ENCODE results near the gene ARRDC2. TPM values are rescaled to one million over a fixed set of nuclear protein-coding genes. Genes with fewer than 3 reads are reported as not detected.

The ARRDC2 gene
- total and polyA plus RNA-seq, 2 donors from 2014 or later: 20.8 to 68.4 TPM

DNA sequence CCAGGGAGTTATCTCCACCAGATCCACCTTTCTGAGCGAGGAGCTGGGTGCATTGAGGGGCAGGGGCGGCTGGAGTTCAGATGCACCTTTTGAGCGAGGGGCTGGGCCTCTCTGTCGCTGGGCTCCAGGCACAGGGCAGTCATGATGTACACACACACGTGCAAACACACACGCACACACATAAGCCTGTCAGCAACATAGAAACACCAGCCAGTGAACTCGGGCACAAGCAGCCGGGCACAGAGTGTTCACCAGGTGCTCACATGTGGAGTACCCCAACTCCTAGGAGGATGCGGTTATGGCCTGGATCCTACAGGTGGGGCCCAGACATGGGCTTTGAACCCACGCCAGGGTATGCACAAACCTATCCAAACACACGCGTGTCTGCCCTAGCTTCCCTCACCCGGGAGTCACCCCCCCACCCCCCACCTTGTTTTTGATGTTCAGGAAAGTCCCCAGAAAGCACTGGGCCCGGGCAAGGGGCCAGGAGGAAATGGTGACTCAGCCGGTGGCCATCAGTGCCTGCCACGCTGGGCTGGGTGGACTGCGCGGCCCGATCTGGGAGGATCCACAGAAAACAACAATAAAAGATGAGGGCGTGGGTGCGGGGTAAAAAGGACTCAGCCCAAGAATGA lies 13.3 kb downstream of the ARRDC2 start:
- no peak for FAIRE-seq
- intact Hi-C loops (cut with DNase I): no loop called here
- peak overlapping the region; percentile 74 to 90 for H3K27ac ChIP-seq (ENCODE audit: low read depth in 2 of 2, low read length in 2 of 2)
- H3K9me3 ChIP-seq (ENCODE audit: control insufficient read depth in 2 of 3, insufficient read depth in 1 of 3, low read length in 3 of 3): no peaks in the 10 kb centered on the region
- H3K4me3 ChIP-seq (ENCODE audit: low read length in 3 of 3): peak overlapping the region in 1 of 3 donors; percentile 25
- peak overlapping the region in 1 of 3 donors; percentile 46 for H3K9ac ChIP-seq (ENCODE audit: low read length in 3 of 3)
- peaks cover 0 to 37% (median 25%) of the 10 kb centered on the region in 3 donors for H3K4me1 ChIP-seq (ENCODE audit: control insufficient read depth in 2 of 3, insufficient read depth in 2 of 3, low read depth in 1 of 3, low read length in 3 of 3)
- H3K36me3 ChIP-seq (ENCODE audit: control insufficient read depth in 2 of 3, insufficient read depth in 3 of 3, low read length in 3 of 3): no peaks in the 10 kb centered on the region
- peak in 2 of 5 donors; percentile 51 to 98 for DNase-seq
- TF ChIP-seq, protein P1, sequence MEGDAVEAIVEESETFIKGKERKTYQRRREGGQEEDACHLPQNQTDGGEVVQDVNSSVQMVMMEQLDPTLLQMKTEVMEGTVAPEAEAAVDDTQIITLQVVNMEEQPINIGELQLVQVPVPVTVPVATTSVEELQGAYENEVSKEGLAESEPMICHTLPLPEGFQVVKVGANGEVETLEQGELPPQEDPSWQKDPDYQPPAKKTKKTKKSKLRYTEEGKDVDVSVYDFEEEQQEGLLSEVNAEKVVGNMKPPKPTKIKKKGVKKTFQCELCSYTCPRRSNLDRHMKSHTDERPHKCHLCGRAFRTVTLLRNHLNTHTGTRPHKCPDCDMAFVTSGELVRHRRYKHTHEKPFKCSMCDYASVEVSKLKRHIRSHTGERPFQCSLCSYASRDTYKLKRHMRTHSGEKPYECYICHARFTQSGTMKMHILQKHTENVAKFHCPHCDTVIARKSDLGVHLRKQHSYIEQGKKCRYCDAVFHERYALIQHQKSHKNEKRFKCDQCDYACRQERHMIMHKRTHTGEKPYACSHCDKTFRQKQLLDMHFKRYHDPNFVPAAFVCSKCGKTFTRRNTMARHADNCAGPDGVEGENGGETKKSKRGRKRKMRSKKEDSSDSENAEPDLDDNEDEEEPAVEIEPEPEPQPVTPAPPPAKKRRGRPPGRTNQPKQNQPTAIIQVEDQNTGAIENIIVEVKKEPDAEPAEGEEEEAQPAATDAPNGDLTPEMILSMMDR (IDR thresholded peaks at IDR 0.05; ENCODE audit: borderline replicate concordance, extremely low read depth, insufficient read depth): no peak
- no peaks in the 10 kb centered on the region for H3K27me3 ChIP-seq (ENCODE audit: control insufficient read depth, insufficient read depth, low read length)

DNA sequence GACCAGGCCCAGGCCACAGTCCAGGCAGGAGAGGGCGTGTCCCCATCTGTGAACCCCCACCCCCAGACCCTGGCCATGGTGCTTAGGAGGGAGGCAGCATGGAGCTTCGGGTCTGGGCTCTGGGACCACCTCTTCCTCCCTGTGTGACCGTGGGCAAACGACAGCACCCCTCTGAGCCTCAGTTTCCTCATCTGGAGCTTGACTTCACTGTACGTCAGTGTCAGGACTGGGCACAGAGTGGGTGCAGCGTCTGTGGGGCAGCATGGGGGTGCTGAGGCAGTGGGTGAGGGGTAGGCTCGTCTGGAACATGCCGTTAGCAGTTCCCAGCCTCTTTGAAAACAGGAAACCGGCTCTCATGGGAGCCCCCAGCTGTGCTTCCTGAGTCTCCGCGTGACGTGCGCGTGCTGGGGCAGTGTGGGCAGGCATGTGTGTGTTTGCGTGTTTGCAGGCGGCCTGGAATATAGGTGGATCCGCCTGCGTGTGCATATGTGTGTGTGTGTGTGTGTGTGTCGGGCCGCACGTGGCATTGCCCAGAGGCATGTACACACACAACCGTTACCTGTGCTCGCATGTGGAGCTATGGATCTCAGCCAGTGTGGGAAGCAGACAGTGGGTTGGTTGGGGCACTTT lies 15.8 kb downstream of the ARRDC2 start:
- H3K4me3 ChIP-seq (ENCODE audit: low read length in 3 of 3): no peak overlapping the region
- TF ChIP-seq, protein P1 (IDR thresholded peaks at IDR 0.05; ENCODE audit: borderline replicate concordance, extremely low read depth, insufficient read depth): no peak
- no peaks in the 10 kb centered on the region for H3K36me3 ChIP-seq (ENCODE audit: control insufficient read depth in 2 of 3, insufficient read depth in 3 of 3, low read length in 3 of 3)
- peak in 3 of 5 donors; percentile 29 to 95 (median 81) for DNase-seq
- peak overlapping the region; percentile 88 to 95 for H3K27ac ChIP-seq (ENCODE audit: low read depth in 2 of 2, low read length in 2 of 2)
- peaks cover 0 to 31% (median 25%) of the 10 kb centered on the region in 3 donors for H3K4me1 ChIP-seq (ENCODE audit: control insufficient read depth in 2 of 3, insufficient read depth in 2 of 3, low read depth in 1 of 3, low read length in 3 of 3)
- H3K9me3 ChIP-seq (ENCODE audit: control insufficient read depth in 2 of 3, insufficient read depth in 1 of 3, low read length in 3 of 3): no peaks in the 10 kb centered on the region
- intact Hi-C loops (cut with DNase I): no loop called here
- H3K9ac ChIP-seq (ENCODE audit: low read length in 3 of 3): peak overlapping the region in 2 of 3 donors; percentile 43 to 71
- no peak for FAIRE-seq
- no peaks in the 10 kb centered on the region for H3K27me3 ChIP-seq (ENCODE audit: control insufficient read depth, insufficient read depth, low read length)

- Histone ChIP-seq H3K9me3 (ENCODE audit: control insufficient read depth in 2 of 3, insufficient read depth in 1 of 3, low read length in 3 of 3) (no peaks in the 10 kb centered on the region), H3K4me3 (ENCODE audit: low read length in 3 of 3) (no peak overlapping the region), H3K27ac (ENCODE audit: low read depth in 2 of 2, low read length in 2 of 2) (no peak overlapping the region), H3K27me3 (ENCODE audit: control insufficient read depth, insufficient read depth, low read length) (no peaks in the 10 kb centered on the region), H3K36me3 (ENCODE audit: control insufficient read depth in 2 of 3, insufficient read depth in 3 of 3, low read length in 3 of 3) (no peaks in the 10 kb centered on the region), H3K4me1 (ENCODE audit: control insufficient read depth in 2 of 3, insufficient read depth in 2 of 3, low read depth in 1 of 3, low read length in 3 of 3) (peaks cover 0 to 21% (median 8%) of the 10 kb centered on the region in 3 donors), H3K9ac (ENCODE audit: low read length in 3 of 3) (no peak overlapping the region)
- DNase-seq (no peak), FAIRE-seq (no peak)
- TF ChIP-seq, protein P1 (IDR thresholded peaks at IDR 0.05; ENCODE audit: borderline replicate concordance, extremely low read depth, insufficient read depth): no peak
- intact Hi-C loops (cut with DNase I): no loop called here
Measured at GRCh38 chr19:18027151-18027550, 19.2 kb downstream of the ARRDC2 start.

Data from kidney (tissue), 14 donors.